GM18909 (cell line): ENCODE measurements around the gene YIF1A.

Experiments used
- ATAC-seq: cut with Tn5 transposase; IDR thresholded peaks from one replicate; pipeline ENCODE4 v1.9.1; 2021; ENCODE audit warnings: mild to moderate bottlenecking; ENCODE audit not compliant: unreplicated experiment, poor library complexity

Gene YIF1A

GRCh38 chr11:66288671-66289547, at the start of gene YIF1A:
TSS of gene YIF1A (minus strand) at chr11:66289143. CDS start at chr11:66288985, 158 bp downstream.
- peak; percentile 87 for ATAC-seq

- ATAC-seq: no peak
Observed at GRCh38 chr11:66337103-66337899, 48.4 kb upstream of the YIF1A start.

GRCh38 chr11:66336234-66337102, 47.5 kb upstream of the YIF1A start, which contains the start of gene RIN1:
TSS of gene RIN1 (minus strand) at chr11:66336434. CDS start at chr11:66336402, 32 bp downstream.
- ATAC-seq: peak; percentile 68

GRCh38 chr11:66335531-66336233, 46.7 kb upstream of the YIF1A start:
- ATAC-seq: no peak

GRCh38 chr11:66334605-66335442, 45.9 kb upstream of the YIF1A start:
- no peak for ATAC-seq

GRCh38 chr11:66333896-66334604, 45.1 kb upstream of the YIF1A start:
- no peak for ATAC-seq

GRCh38 chr11:66333220-66333877, 44.4 kb upstream of the YIF1A start:
- ATAC-seq: no peak

GRCh38 chr11:66332371-66333219, 43.7 kb upstream of the YIF1A start:
- no peak for ATAC-seq

- ATAC-seq: no peak
Observed at GRCh38 chr11:66331542-66332370, 42.8 kb upstream of the YIF1A start.

GRCh38 chr11:66330931-66331330, 42.0 kb upstream of the YIF1A start:
- ATAC-seq: no peak

GRCh38 chr11:66329165-66329673, 40.3 kb upstream of the YIF1A start:
- ATAC-seq: no peak

GRCh38 chr11:66328302-66329144, 39.6 kb upstream of the YIF1A start:
- ATAC-seq: peak; percentile 72

GRCh38 chr11:66328031-66328301, 39.0 kb upstream of the YIF1A start:
- ATAC-seq: no peak

- no peak for ATAC-seq
Observed at GRCh38 chr11:66327171-66328030, 38.5 kb upstream of the YIF1A start.
